Astrocyte (in vitro differentiated cells and primary cell): ENCODE data around the gene FXYD7. TPM values are rescaled to one million over a fixed set of nuclear protein-coding genes. Genes with fewer than 3 reads are reported as not detected.
A peak's percentile ranks its signal among the peaks of the same experiment; 100 is the strongest.

Experiments used
- DNase-seq: peaks from one replicate; pipeline ENCODE4 v3.0.0-alpha.2; 2010; ENCODE audit warnings: low read depth
- FAIRE-seq: peaks from 2 replicates; lab custom pipeline; 2011; peaks lifted over from hg19 to GRCh38; lab: Jason Lieb, UNC
- H2AFZ ChIP-seq: 2 replicates; pipeline ENCODE4 v1.6.0; 2012; ENCODE audit warnings: low read depth, low read length, inconsistent platforms
- H3K27ac ChIP-seq: 2 replicates; pipeline ENCODE4 v1.5.1; 2011; ENCODE audit warnings: low read depth, low read length, inconsistent platforms
- H3K27me3 ChIP-seq: 2 replicates; pipeline ENCODE4 v1.6.0; 2011; ENCODE audit warnings: low read length, inconsistent platforms; ENCODE audit not compliant: insufficient read depth
- H3K36me3 ChIP-seq: 2 replicates; pipeline ENCODE4 v1.5.1; 2011; ENCODE audit warnings: low read length, inconsistent platforms; ENCODE audit not compliant: insufficient read depth
- H3K4me1 ChIP-seq: 2 replicates; pipeline ENCODE4 v1.5.1; 2011; ENCODE audit warnings: low read length, inconsistent platforms; ENCODE audit not compliant: insufficient read depth
- H3K4me2 ChIP-seq: 2 replicates; pipeline ENCODE4 v1.6.0; 2012; ENCODE audit warnings: low read length, inconsistent platforms
- H3K4me3 ChIP-seq: 2 replicates; pipeline ENCODE4 v1.5.1; 2011; ENCODE audit warnings: low read depth, mild to moderate bottlenecking, low read length, inconsistent platforms; ENCODE audit not compliant: insufficient read depth
- H3K79me2 ChIP-seq: 2 replicates; pipeline ENCODE4 v1.6.0; 2012; ENCODE audit warnings: mild to moderate bottlenecking, low read length, inconsistent platforms; ENCODE audit not compliant: insufficient read depth
- H3K9ac ChIP-seq: 2 replicates; pipeline ENCODE4 v1.6.0; 2012; ENCODE audit warnings: mild to moderate bottlenecking, low read length, inconsistent platforms
- H3K9me3 ChIP-seq: 2 replicates; pipeline ENCODE4 v1.5.1; 2012; ENCODE audit warnings: low read depth, mild to moderate bottlenecking, low read length, inconsistent platforms; ENCODE audit not compliant: insufficient read depth
- H4K20me1 ChIP-seq: 2 replicates; pipeline ENCODE4 v1.6.0; 2012; ENCODE audit warnings: low read length, inconsistent platforms; ENCODE audit not compliant: insufficient read depth
- H3K27ac Mint-ChIP-seq: one replicate; pipeline ENCODE4 v1.8.0; 2021; ENCODE audit warnings: mild to moderate bottlenecking, mixed read lengths; ENCODE audit not compliant: unreplicated experiment
- H3K27me3 Mint-ChIP-seq: one replicate; pipeline ENCODE4 v1.8.0; 2021; ENCODE audit warnings: low read depth, mixed read lengths; ENCODE audit not compliant: unreplicated experiment
- H3K36me3 Mint-ChIP-seq: one replicate; pipeline ENCODE4 v1.8.0; 2021; ENCODE audit warnings: low read depth, mixed read lengths; ENCODE audit not compliant: unreplicated experiment
- H3K4me1 Mint-ChIP-seq: one replicate; pipeline ENCODE4 v1.8.0; 2021; ENCODE audit warnings: low read depth, mixed read lengths; ENCODE audit not compliant: unreplicated experiment
- H3K4me3 Mint-ChIP-seq: one replicate; pipeline ENCODE4 v1.8.0; 2021; ENCODE audit warnings: mild to moderate bottlenecking, moderate library complexity, mixed read lengths; ENCODE audit not compliant: unreplicated experiment
- H3K9me3 Mint-ChIP-seq: one replicate; pipeline ENCODE4 v1.8.0; 2021; ENCODE audit warnings: mild to moderate bottlenecking, mixed read lengths; ENCODE audit not compliant: unreplicated experiment
- CTCF ChIP-seq: IDR thresholded peaks from 2 replicates; pipeline ENCODE4 v1.5.1; 2011; ENCODE audit warnings: low read depth, mild to moderate bottlenecking, inconsistent platforms, low read length, moderate library complexity; ENCODE audit not compliant: insufficient read depth
- EZH2 ChIP-seq: IDR thresholded peaks from 2 replicates; pipeline ENCODE4 v1.6.1; 2012; ENCODE audit warnings: mild to moderate bottlenecking, low read length, inconsistent platforms; ENCODE audit not compliant: insufficient read depth
- total RNA-seq: library from RNA; stranded (reverse); gene quantifications from 2 replicates; pipeline ENCODE4 v1.2.1, GENCODE V29; 2021

Gene FXYD7
- total RNA-seq, 1 donor from 2014 or later, result not detected

DNA sequence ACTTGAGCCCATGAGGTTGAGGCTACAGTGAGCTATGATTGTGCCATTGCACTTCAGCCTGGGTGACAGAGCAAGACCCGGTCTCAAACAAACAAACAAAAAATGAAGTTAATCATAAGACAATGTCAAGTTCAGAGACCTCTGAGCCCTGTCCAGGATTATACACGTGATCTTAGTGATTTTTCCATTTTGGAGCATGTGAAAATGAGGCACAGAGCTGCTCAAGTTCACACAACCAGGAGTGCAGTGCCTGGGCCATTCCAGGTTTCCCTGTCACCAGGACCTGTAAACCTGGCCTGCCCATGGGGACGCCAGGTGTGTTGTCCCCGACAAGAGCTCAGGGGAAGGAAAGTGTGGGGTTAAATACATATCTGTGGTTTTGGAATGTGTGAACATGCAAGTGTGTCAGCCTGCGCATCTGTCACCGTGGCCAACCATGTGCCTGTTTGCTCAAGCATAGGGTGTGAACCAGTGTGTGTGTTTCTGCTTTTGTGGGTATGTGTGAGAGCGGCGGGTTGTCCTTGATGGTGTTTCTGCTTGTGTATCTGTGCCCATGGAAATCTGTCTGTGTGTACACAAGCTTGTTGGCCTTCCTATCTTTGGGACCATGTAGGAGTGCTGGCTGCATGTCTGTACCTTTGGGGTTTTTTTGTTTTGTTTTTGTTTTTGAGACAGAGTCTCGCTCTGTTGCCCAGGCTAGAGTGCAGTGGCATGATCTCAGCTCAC is 5.9 kb upstream of the FXYD7 start:
- Histone ChIP-seq H4K20me1 (no peaks in the 10 kb centered on the region), H3K9me3 (no peaks in the 10 kb centered on the region), H3K9ac (no peak overlapping the region), H2AFZ (no peak overlapping the region), H3K27ac (no peak overlapping the region), H3K4me1 (peaks cover 4% of the 10 kb centered on the region), H3K4me2 (no peak overlapping the region), H3K4me3 (no peak overlapping the region), H3K36me3 (no peaks in the 10 kb centered on the region), H3K27me3 (peaks cover 10% of the 10 kb centered on the region), H3K79me2 (no peaks in the 10 kb centered on the region)
- FAIRE-seq (no peak), DNase-seq (no peak)
- Mint-ChIP-seq H3K36me3 (no peaks in the 10 kb centered on the region), H3K9me3 (peaks cover 8% of the 10 kb centered on the region), H3K4me3 (no peak overlapping the region), H3K4me1 (peaks cover 10% of the 10 kb centered on the region), H3K27me3 (peaks cover 28% of the 10 kb centered on the region), H3K27ac (no peak overlapping the region)
- TF ChIP-seq CTCF (no peak), EZH2 (no peak)

DNA sequence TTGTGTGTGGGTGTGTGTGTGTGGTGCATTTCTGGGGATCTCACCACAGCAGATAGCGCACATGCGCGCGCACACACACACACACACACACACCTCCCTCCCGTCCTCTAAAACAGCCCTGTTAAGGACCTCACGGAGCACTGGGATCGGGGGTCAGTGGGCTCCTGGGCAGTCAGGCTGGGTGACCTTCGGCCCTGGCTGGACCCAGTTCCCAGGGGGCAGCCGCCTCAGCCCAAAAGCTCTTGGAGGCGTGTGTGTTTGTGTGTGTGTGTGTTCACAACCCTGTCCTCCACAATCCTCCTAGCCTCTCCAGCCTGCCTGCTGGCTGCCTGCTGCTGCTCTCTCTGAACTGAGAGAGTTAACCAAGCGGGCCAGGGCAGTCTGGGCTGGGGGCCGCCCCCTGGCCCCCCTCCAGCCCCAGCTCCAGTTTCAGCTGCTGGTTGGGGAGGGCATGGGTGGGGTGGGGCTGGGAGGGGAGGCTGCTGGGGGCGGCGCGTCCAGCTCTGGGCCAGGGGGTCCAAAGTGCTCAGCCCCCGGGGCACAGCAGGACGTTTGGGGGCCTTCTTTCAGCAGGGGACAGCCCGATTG is 4.7 kb upstream of the FXYD7 start, which contains the start of gene FXYD1:
FXYD1 (plus strand) TSS at position 520 of the 588 bp plus-strand sequence. CDS start 1,256 bp downstream, outside the sequence.
- H3K9me3 Mint-ChIP-seq, result no peaks in the 10 kb centered on the region
- H3K36me3 ChIP-seq, result no peaks in the 10 kb centered on the region
- no peak within 1 kb of the TSS for H3K27ac ChIP-seq
- H3K4me1 Mint-ChIP-seq, result peaks cover 10% of the 10 kb centered on the region
- peaks cover 28% of the 10 kb centered on the region for H3K27me3 Mint-ChIP-seq
- FAIRE-seq (no peak), DNase-seq (no peak)
- H3K4me2 ChIP-seq, result peak within 1 kb of the TSS; percentile 26
- peak within 1 kb of the TSS; percentile 8 for H3K27ac Mint-ChIP-seq
- H3K4me1 ChIP-seq, result peaks cover 4% of the 10 kb centered on the region
- no peak for TF ChIP-seq CTCF
- no peak for TF ChIP-seq EZH2
- H3K9ac ChIP-seq, result peak within 1 kb of the TSS; percentile 14
- no peaks in the 10 kb centered on the region for H3K79me2 ChIP-seq
- no peaks in the 10 kb centered on the region for H3K36me3 Mint-ChIP-seq
- no peak within 1 kb of the TSS for H3K4me3 Mint-ChIP-seq
- H3K27me3 ChIP-seq, result peaks cover 15% of the 10 kb centered on the region
- H2AFZ ChIP-seq, result peak within 1 kb of the TSS; percentile 52
- no peak within 1 kb of the TSS for H3K4me3 ChIP-seq
- no peaks in the 10 kb centered on the region for H4K20me1 ChIP-seq
- H3K9me3 ChIP-seq, result no peaks in the 10 kb centered on the region
